ENCODE results near the gene MACF1. TPM values are rescaled to one million over a fixed set of nuclear protein-coding genes. Genes with fewer than 3 reads are reported as not detected.

MACF1 gene
- total RNA-seq, 1 donor from 2014 or later: 386 TPM

GRCh38 chr1:39183503-39184353, 20.8 kb upstream of the MACF1 start:
- H3K36me3 Mint-ChIP-seq (ENCODE audit: low read depth): no peaks in the 10 kb centered on the region
- no peak overlapping the region for H3K4me3 Mint-ChIP-seq (ENCODE audit: unreplicated experiment)
- peak overlapping the region; percentile 82 for H3K27ac Mint-ChIP-seq (ENCODE audit: unreplicated experiment)
- no peak for DNase-seq (ENCODE audit: low spot score)
- TF ChIP-seq CTCF (IDR thresholded peaks at IDR 0.05): peak; percentile 74
- peaks cover 64% of the 10 kb centered on the region for H3K4me1 Mint-ChIP-seq (ENCODE audit: low read depth)
- no peaks in the 10 kb centered on the region for H3K27me3 Mint-ChIP-seq (ENCODE audit: low read depth)
- H3K9me3 Mint-ChIP-seq (ENCODE audit: low read depth): no peaks in the 10 kb centered on the region

- H3K9me3 Mint-ChIP-seq (ENCODE audit: low read depth): no peaks in the 10 kb centered on the region
- H3K4me3 Mint-ChIP-seq (ENCODE audit: unreplicated experiment): no peak overlapping the region
- peak overlapping the region; percentile 82 for H3K27ac Mint-ChIP-seq (ENCODE audit: unreplicated experiment)
- DNase-seq (ENCODE audit: low spot score): no peak
- no peaks in the 10 kb centered on the region for H3K36me3 Mint-ChIP-seq (ENCODE audit: low read depth)
- H3K27me3 Mint-ChIP-seq (ENCODE audit: low read depth): no peaks in the 10 kb centered on the region
- TF ChIP-seq CTCF (IDR thresholded peaks at IDR 0.05): no peak
- peaks cover 62% of the 10 kb centered on the region for H3K4me1 Mint-ChIP-seq (ENCODE audit: low read depth)
Measured at GRCh38 chr1:39184354-39184818, 20.1 kb upstream of the MACF1 start.

GRCh38 chr1:39187275-39188046, 17.0 kb upstream of the MACF1 start:
- DNase-seq (ENCODE audit: low spot score): no peak
- Mint-ChIP-seq H3K4me1 (ENCODE audit: low read depth) (peaks cover 83% of the 10 kb centered on the region), H3K27ac (ENCODE audit: unreplicated experiment) (peak overlapping the region; percentile 84), H3K36me3 (ENCODE audit: low read depth) (no peaks in the 10 kb centered on the region), H3K9me3 (ENCODE audit: low read depth) (no peaks in the 10 kb centered on the region), H3K4me3 (ENCODE audit: unreplicated experiment) (no peak overlapping the region), H3K27me3 (ENCODE audit: low read depth) (no peaks in the 10 kb centered on the region)
- TF ChIP-seq CTCF (IDR thresholded peaks at IDR 0.05): no peak

- Mint-ChIP-seq H3K27ac (ENCODE audit: unreplicated experiment) (peak overlapping the region; percentile 81), H3K4me1 (ENCODE audit: low read depth) (peaks cover 85% of the 10 kb centered on the region), H3K27me3 (ENCODE audit: low read depth) (no peaks in the 10 kb centered on the region), H3K4me3 (ENCODE audit: unreplicated experiment) (no peak overlapping the region), H3K9me3 (ENCODE audit: low read depth) (no peaks in the 10 kb centered on the region), H3K36me3 (ENCODE audit: low read depth) (no peaks in the 10 kb centered on the region)
- TF ChIP-seq CTCF (IDR thresholded peaks at IDR 0.05): no peak
- DNase-seq (ENCODE audit: low spot score): no peak
Measured at GRCh38 chr1:39189592-39190041, 14.9 kb upstream of the MACF1 start.

- Mint-ChIP-seq H3K4me3 (ENCODE audit: unreplicated experiment) (peak overlapping the region; percentile 31), H3K36me3 (ENCODE audit: low read depth) (no peaks in the 10 kb centered on the region), H3K9me3 (ENCODE audit: low read depth) (no peaks in the 10 kb centered on the region), H3K4me1 (ENCODE audit: low read depth) (peaks cover 86% of the 10 kb centered on the region), H3K27me3 (ENCODE audit: low read depth) (no peaks in the 10 kb centered on the region), H3K27ac (ENCODE audit: unreplicated experiment) (peak overlapping the region; percentile 81)
- DNase-seq (ENCODE audit: low spot score): no peak
- no peak for TF ChIP-seq CTCF (IDR thresholded peaks at IDR 0.05)
Measured at GRCh38 chr1:39190096-39190495, 14.4 kb upstream of the MACF1 start.

Measured in chondrocyte (in vitro differentiated cells).